GM19240 (cell line): ENCODE data around the gene MAGI1.

Experiments
- DNase-seq: peaks from one replicate; pipeline ENCODE4 v3.0.0; 2011; ENCODE audit warnings: low spot score; ENCODE audit not compliant: insufficient read length

The MAGI1 gene

GRCh38 chr3:65672871-65673815 is 365.6 kb downstream of the MAGI1 start:
- peak; percentile 1 for DNase-seq

- no peak for DNase-seq
These were observed 366.7 kb downstream of the MAGI1 start for GRCh38 chr3:65672061-65672460.

- DNase-seq, result no peak
These were observed 367.7 kb downstream of the MAGI1 start for GRCh38 chr3:65671004-65671403.

DNA sequence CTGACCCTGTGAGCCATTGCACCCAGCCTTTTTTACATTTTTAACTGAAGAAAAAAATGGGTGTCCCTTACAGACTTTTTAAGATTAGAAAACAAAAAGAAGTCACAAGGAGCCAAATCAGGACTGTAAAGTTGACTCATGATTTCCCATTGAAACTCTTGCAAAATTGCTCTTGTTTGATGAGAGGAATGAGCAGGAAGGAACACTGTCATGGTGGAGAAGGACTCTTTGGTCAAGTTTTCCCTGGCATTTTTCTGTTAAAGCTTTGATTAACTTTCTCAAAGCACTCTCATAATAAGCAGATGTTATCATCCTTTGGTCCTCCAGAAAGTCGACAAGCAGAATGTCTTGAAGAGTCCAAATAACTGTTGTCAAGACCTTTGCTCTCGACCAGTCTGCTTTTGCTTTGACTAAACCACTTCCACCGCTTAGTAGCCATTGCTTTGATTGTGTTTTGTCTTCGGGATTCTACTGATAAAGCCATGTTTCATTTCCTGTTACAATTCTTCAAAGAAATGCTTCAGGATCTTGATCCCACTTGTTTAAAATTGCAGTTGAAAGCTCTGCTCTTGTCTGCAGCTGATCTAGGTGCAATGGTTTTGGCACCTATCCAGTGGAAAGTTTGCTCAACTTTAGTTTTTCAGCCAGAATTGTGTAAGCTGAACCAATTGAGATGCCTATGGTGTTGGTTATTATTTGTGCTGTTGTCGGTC is 369.4 kb downstream of the MAGI1 start:
- no peak for DNase-seq

- no peak for DNase-seq
These were observed 370.8 kb downstream of the MAGI1 start for GRCh38 chr3:65667963-65668362.

- no peak for DNase-seq
These were observed 372.1 kb downstream of the MAGI1 start for GRCh38 chr3:65666448-65667091.

GRCh38 chr3:65665915-65666314 is 372.8 kb downstream of the MAGI1 start:
- DNase-seq, result no peak

DNA sequence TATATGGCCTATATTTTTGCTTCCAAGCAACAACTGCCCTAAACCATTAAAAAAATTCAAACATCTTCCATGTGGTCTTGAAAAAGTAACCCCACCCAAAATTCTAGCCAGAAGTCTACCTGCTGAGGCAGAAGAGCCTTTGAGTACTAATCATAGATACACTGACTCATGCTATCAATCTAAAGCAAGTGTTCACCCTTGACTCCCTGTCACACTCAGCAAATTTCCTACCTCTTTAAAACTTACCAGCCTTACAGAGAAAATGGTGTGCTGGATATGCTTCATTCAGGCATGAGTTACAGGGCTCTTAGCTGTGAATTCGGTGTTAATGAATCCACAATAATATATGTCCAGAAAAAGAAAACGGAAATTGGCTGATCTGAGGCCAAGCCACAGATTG is 373.8 kb downstream of the MAGI1 start:
- no peak for DNase-seq

DNA sequence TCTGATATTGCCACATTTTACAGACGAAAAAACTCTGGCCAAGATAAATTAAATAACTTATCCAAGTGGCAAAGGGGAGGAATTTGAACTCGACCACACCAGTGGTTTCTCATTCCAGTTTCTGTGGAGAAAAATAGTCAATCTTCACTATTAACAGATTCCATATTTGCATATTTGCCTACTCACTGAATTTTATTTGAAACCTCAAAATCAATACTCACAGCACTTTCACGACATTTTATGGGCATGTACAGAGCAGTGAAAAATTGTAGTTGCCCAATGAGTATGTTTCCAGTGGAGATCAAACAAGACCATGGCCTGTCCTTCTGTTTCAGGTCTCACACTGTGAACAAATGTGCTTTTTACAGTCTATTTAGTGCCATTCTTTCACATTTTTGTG is 374.3 kb downstream of the MAGI1 start:
- no peak for DNase-seq

DNA sequence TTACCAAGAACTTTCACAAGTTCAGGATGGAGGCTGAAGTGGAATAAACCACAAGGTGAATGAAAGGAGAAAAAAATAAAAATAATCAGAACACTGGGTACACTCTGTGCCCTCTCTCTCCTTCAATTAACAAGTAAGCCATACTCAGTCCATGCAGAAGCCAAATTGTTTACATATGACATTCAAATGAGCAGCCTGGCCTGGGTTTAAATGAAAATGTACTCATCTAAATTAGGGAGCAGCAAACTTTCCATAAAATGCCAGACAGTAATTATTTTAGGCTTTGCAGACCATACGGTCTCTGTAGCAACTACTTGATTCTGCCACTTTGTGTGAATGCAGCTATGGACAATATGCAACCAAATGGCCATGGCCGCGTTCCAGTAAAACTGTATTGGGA is 376.6 kb downstream of the MAGI1 start:
- no peak for DNase-seq

DNA sequence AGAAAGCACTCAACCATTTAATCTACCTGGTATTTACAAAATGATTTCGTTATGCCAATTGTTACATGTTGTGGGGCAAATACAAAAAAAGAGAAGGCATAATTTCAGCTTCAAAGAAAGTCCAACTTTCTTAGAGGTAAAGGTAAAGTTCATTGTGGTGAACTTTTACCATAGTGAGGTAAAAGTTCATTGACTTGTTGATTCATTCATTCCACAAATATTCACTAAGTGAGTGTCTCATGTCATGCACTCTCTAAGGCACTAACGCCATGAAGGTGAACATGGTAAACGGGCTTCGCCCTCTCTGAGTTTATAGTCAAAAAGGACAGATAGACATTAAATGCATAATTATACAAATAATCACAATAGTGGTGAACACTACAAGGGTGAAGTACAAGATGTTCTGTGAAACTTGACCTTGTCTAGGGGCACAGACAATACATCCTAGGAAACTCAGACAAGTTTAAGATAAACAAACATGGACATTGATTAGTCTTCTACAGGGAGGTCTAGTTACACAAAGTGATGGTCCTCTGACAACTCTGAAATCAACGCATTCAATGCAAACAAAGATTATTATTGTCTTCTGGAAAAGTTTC is 378.6 kb downstream of the MAGI1 start:
- no peak for DNase-seq

GRCh38 chr3:65659396-65659795 is 379.3 kb downstream of the MAGI1 start:
- DNase-seq, result no peak

GRCh38 chr3:65658401-65658800 is 380.3 kb downstream of the MAGI1 start:
- DNase-seq, result no peak

GRCh38 chr3:65655061-65655460 is 383.7 kb downstream of the MAGI1 start:
- no peak for DNase-seq

GRCh38 chr3:65653731-65654130 is 385.0 kb downstream of the MAGI1 start:
- DNase-seq, result no peak

GRCh38 chr3:65650247-65650646 is 388.5 kb downstream of the MAGI1 start:
- DNase-seq, result no peak

DNA sequence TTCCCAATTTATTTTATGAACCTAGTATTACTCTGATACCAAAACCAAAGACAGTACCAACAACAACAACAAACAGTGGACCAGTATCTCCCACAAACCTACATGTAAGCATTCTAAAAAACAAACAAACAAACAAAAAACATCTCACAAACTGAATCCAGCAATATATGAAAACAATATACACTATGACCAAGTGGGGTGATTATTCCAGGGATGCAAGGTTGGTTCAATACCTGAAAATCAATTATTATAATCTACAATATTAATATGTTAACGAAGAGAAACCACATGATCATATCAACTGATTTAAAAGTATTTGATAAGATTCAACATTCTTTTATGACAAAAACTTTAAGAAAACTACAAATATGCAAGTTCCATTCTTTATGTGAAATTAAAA is 391.3 kb downstream of the MAGI1 start:
- DNase-seq, result no peak

DNA sequence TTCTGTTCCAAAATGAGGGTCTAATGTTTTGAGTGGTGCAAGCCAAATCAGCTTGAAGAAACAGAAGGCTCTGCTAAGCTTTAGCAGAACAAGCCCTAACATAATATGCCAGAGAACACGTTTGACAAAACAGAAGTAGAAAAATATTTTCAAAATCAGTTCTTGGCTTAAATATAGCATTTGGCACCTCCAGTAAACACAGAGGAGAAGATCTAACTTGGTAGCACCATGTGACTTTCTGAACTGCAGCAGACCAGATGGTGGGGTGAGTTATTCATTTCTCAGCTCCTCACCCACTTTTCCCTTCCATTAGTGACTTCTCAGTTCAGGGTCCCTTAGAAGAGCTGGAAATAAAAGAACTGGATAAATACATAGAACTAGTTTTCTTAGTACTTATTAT is 395.8 kb downstream of the MAGI1 start:
- no peak for DNase-seq

DNA sequence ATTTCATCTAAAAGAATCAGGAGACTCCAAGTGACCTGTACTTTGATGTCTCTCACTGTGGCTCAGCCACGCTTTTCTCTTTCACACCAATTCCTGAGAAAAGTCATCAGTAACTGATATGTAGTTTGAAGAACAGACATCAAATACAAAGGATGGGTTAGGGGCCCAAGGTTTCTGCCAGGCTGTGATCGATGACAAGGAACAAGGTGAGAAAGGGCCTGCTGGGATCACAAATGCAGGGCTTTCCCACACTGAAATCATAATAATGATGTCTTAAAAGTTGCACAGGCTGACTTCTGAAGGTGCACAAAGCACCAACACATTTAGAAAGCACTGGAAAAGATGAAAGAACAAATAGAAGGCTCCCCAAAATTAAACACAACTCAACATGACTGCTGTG is 396.9 kb downstream of the MAGI1 start:
- no peak for DNase-seq

DNA sequence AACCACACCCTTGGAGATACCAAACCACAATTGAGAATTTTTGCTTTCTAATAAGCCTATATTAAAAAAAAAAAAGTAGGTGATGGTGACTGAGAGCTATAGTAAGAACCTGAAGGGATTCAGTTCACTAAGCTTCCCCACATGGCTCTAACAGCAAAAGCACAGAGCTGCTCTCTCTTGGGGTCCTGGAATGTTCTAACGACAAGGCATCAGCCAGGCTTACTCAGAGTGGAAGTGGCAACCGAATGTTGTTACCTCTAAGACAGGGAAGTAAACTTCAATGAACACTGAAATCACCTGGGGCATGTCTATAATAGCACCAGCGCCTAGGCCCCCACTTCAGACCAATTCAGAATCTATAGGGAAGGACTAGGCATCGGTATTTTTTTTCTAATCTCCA is 397.7 kb downstream of the MAGI1 start:
- DNase-seq, result no peak

- DNase-seq, result no peak
These were observed 399.3 kb downstream of the MAGI1 start for GRCh38 chr3:65639444-65639843.

DNA sequence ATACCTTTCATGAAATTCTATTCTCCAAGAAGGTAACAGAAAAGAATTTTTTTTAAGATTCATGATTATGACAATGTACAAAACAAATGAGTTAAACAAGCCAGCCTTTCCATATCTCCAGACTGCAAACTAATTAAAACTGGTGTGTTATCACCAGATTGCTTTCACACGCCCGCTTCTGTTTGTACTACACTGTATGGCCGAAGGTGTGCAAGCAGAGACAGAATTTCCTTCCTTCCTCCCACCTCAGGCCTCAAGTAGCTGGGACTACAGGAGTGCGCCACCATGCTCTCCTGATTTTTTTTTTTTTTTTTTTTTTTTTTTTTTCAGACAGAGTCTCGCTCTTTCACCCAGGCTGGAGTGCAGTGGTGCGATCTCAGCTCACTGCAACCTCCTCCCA is 400.4 kb downstream of the MAGI1 start:
- DNase-seq, result no peak
